NCI-H146 treated with DMSO at 0.1 percent for 48 hours (cell line): ENCODE measurements around the gene RASGRP2.

Source experiments
- DNase-seq: peaks from one replicate; lab custom pipeline; 2025; ENCODE audit not compliant: unreplicated experiment; lab: John Stamatoyannopoulos, UW

The RASGRP2 gene

GRCh38 chr11:64757549-64758329, 13.8 kb upstream of the RASGRP2 start:
- DNase-seq: no peak

GRCh38 chr11:64755681-64756361, 11.9 kb upstream of the RASGRP2 start:
- DNase-seq: no peak

GRCh38 chr11:64754919-64755662, 11.1 kb upstream of the RASGRP2 start:
- DNase-seq: no peak

GRCh38 chr11:64754124-64754918, 10.4 kb upstream of the RASGRP2 start:
- no peak for DNase-seq

GRCh38 chr11:64753380-64754123, 9.6 kb upstream of the RASGRP2 start:
- no peak for DNase-seq

- no peak for DNase-seq
Observed at GRCh38 chr11:64753019-64753379, 9.1 kb upstream of the RASGRP2 start.

- DNase-seq: peak; percentile 20
Observed at GRCh38 chr11:64752175-64752970, 8.4 kb upstream of the RASGRP2 start.

- no peak for DNase-seq
Observed at GRCh38 chr11:64751580-64751979, 7.6 kb upstream of the RASGRP2 start.

- no peak for DNase-seq
Observed at GRCh38 chr11:64751136-64751535, 7.2 kb upstream of the RASGRP2 start.

- no peak for DNase-seq
Observed at GRCh38 chr11:64750361-64751054, 6.6 kb upstream of the RASGRP2 start.

GRCh38 chr11:64747961-64748665, 4.2 kb upstream of the RASGRP2 start:
- DNase-seq: no peak

- no peak for DNase-seq
Observed at GRCh38 chr11:64746486-64746885, 2.5 kb upstream of the RASGRP2 start.

- DNase-seq: no peak
Observed at GRCh38 chr11:64745521-64746328, 1.8 kb upstream of the RASGRP2 start.

- no peak for DNase-seq
Observed at GRCh38 chr11:64745189-64745520, 1.2 kb upstream of the RASGRP2 start.

GRCh38 chr11:64744544-64745188, 724 bp upstream of the RASGRP2 start:
- DNase-seq: no peak

GRCh38 chr11:64742889-64743590, 902 bp downstream of the RASGRP2 start:
- no peak for DNase-seq
